Endothelial cell of umbilical vein (primary cell): ENCODE measurements around the gene ZNF223. TPM values are rescaled to one million over a fixed set of nuclear protein-coding genes. Genes with fewer than 3 reads are reported as not detected.

Source experiments
- BruUV-seq: library from RNA; stranded (reverse); fragments of 400-500 nt; replicated peaks from 2 replicates; lab custom pipeline; 2021; lab: Mats Ljungman, UMichigan
- CTCF ChIA-PET: fragments of 300-600, 350-600 bp; sonication (Branson Sonifier 250); formaldehyde crosslinking; loops from one replicate; lab custom pipeline; 2021; ENCODE audit warnings: antibody characterized with exemption, inconsistent platforms; lab: Charles Lee
- POLR2A ChIA-PET: fragments of 300-600, 350-600 bp; sonication (Branson Sonifier 250); formaldehyde crosslinking; loops from one replicate; lab custom pipeline; 2021; ENCODE audit warnings: antibody characterized with exemption, inconsistent platforms; lab: Charles Lee
- DNase-seq: peaks from one replicate; pipeline ENCODE4 v3.0.0-alpha.2; 2011; ENCODE audit warnings: low read depth, low spot score
- FAIRE-seq: peaks from 2 replicates; lab custom pipeline; 2011; peaks lifted over from hg19 to GRCh38; lab: Jason Lieb, UNC
- H2AFZ ChIP-seq: 2 replicates; pipeline ENCODE4 v1.6.0; 2012; ENCODE audit warnings: low read depth, low read length, control low read depth, inconsistent platforms
- H3K27ac ChIP-seq: 2 replicates; pipeline ENCODE4 v1.5.1; 2011; ENCODE audit warnings: low read depth, mild to moderate bottlenecking, control low read depth, low read length, moderate library complexity; ENCODE audit not compliant: insufficient read depth
- H3K27me3 ChIP-seq, 2 experiments: 2 replicates each; pipeline versions ENCODE4 v1.6.0 to v1.6.1; 2011; ENCODE audit warnings: low read length in 2 of 2, mixed read lengths in 1 of 2; ENCODE audit not compliant: control insufficient read depth in 2 of 2, insufficient read depth in 2 of 2
- H3K36me3 ChIP-seq, 2 experiments: 2 replicates in 1 of 2; 3 replicates in 1 of 2; pipeline ENCODE4 v1.5.1; 2011; ENCODE audit warnings: low read length in 2 of 2, mild to moderate bottlenecking in 1 of 2, moderate library complexity in 1 of 2; ENCODE audit not compliant: control insufficient read depth in 2 of 2, insufficient read depth in 2 of 2; ENCODE audit errors: extremely low read depth in 1 of 2
- H3K4me1 ChIP-seq: 3 replicates; pipeline ENCODE4 v1.5.1; 2011; ENCODE audit warnings: mild to moderate bottlenecking, low read length; ENCODE audit not compliant: control insufficient read depth, insufficient read depth; ENCODE audit errors: extremely low read depth
- H3K4me2 ChIP-seq: 2 replicates; pipeline ENCODE4 v1.6.1; 2011; ENCODE audit warnings: low read length, control low read depth, mixed read lengths; ENCODE audit not compliant: insufficient read depth
- H3K4me3 ChIP-seq, 3 experiments: fragments of 200-600 bp in 1 of 3; sonication (generic), shearing (Covaris generic) in 1 of 3; replicated peaks in 1 of 3; 2 replicates each; pipeline ENCODE4 v1.5.1; 2011 to 2016; ENCODE audit warnings: control low read depth in 3 of 3, low read length in 3 of 3, mild to moderate bottlenecking in 2 of 3, inconsistent platforms in 1 of 3, low read depth in 1 of 3, moderate library complexity in 1 of 3; ENCODE audit not compliant: insufficient read depth in 1 of 3
- H3K79me2 ChIP-seq: 2 replicates; pipeline ENCODE4 v1.6.0; 2012; ENCODE audit warnings: low read length, inconsistent platforms; ENCODE audit not compliant: control insufficient read depth, insufficient read depth
- H3K9ac ChIP-seq: replicated peaks from 2 replicates; pipeline ENCODE3; 2011; ENCODE audit warnings: low read length, control low read depth; ENCODE audit not compliant: insufficient read depth; ENCODE audit errors: extremely low read depth
- H3K9me1 ChIP-seq: replicated peaks from 3 replicates; pipeline ENCODE4 v1.6.0; 2011; ENCODE audit warnings: mild to moderate bottlenecking, low read length; ENCODE audit not compliant: control insufficient read depth, insufficient read depth; ENCODE audit errors: extremely low read depth
- H3K9me3 ChIP-seq: replicated peaks from 2 replicates; pipeline ENCODE4 v1.5.1; 2012; ENCODE audit warnings: low read length, inconsistent platforms; ENCODE audit not compliant: control insufficient read depth, insufficient read depth
- H4K20me1 ChIP-seq: replicated peaks from 2 replicates; pipeline ENCODE3; 2011; ENCODE audit warnings: mild to moderate bottlenecking, low read length; ENCODE audit not compliant: control insufficient read depth, insufficient read depth; ENCODE audit errors: extremely low read depth
- GATA2 ChIP-seq: IDR thresholded peaks from 2 replicates; pipeline ENCODE4 v1.7.0; 2011; ENCODE audit warnings: low read depth, mild to moderate bottlenecking, moderate library complexity, mixed read lengths, low read length; ENCODE audit not compliant: insufficient read length, insufficient read depth
- POLR2A ChIP-seq: IDR thresholded peaks from 2 replicates; pipeline ENCODE4 v1.6.1; 2012; ENCODE audit warnings: low read depth, mild to moderate bottlenecking, control low read depth, low read length
- POLR2AphosphoS5 ChIP-seq: IDR thresholded peaks from 2 replicates; pipeline ENCODE4 v1.6.1; 2012; ENCODE audit warnings: low read depth, mild to moderate bottlenecking, control low read depth, low read length, moderate library complexity; ENCODE audit not compliant: insufficient read depth
- dilution Hi-C: fragments of 300-500 bp; cut with MboI; formaldehyde crosslinking; loops from one replicate; pipeline ENCODE4 v1.15.0; 2019; ENCODE audit warnings: low sequenced_read_pairs; ENCODE audit not compliant: extremely low pct_ligation_motif_present
- intact Hi-C: fragments of 100-400 bp; cut with micrococcal nuclease; formaldehyde crosslinking; loops from one replicate; pipeline ENCODE4 v1.10.0; 2022
- polyA plus RNA-seq, 4 experiments: library from polyadenylated mRNA; depleted of rRNA in 3 of 4; stranded (reverse) in 3 of 4; unstranded in 1 of 4; fragments of >200 nt; gene quantifications; 2 replicates each; pipeline versions ENCODE4 v1.2.1 to v1.2.3, GENCODE V29; 2011 to 2012; ENCODE audit warnings: missing spikeins in 1 of 4
- total RNA-seq: library from RNA; stranded (reverse); gene quantifications from 2 replicates; pipeline ENCODE4 v1.2.3, GENCODE V29; 2021
- TF ChIP-seq, protein P1 (sequence below), 2 donors: IDR thresholded peaks; 1 replicate in 1 of 2; 2 replicates in 1 of 2; pipeline ENCODE4 v1.5.1; 2011; ENCODE audit warnings: low read length in 2 of 2, mild to moderate bottlenecking in 2 of 2, moderate library complexity in 2 of 2, control low read depth in 1 of 2, inconsistent platforms in 1 of 2, low read depth in 1 of 2; ENCODE audit not compliant: insufficient read depth in 1 of 2; ENCODE audit errors: extremely low read depth in 1 of 2

ZNF223 gene
- total and polyA plus RNA-seq, 2 donors (not counting 3 experiments of a cell fraction or from before 2014, with no cell fraction given) = 1.6 to 3.7 TPM

DNA sequence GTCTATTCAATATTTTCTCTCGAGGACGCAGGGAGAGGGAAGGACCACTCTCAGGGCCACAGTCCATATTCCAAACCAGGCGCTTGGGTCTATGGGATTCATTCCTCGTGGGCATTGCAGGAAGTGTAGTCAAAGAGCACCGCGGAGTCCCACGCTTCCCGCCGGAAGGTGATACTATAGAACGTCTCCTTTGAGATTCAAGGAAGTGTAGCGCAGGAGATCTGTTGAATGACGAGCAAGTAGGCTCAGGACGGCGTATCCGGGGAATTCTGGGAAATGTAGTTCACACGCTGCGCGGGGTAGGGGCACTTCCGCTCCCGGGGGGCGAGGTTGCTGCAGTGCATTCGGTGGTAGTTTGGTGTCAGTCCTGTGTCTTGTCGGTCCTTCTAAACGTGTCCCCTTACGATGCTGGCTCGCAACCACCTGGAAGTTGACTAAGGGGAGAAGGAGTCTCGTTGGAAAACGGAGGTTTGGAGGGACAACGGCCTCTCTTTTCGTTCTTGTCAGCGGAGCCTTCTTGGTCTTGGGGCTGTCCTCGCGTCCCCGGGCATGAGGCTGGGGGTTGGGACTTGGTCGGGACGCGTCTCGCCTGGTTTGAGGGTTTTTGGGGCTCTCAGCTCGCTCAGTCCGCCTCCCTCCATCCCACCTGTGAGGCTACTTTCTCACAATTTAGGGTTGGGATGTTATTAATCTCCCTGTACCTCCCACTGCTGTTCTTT, 20.1 kb downstream of the ZNF223 start, which contains the start of gene ZNF284:
ZNF284 (plus strand) TSS at position 336 of the 719 bp plus-strand sequence. CDS start 4,231 bp downstream, outside the sequence.
- intact Hi-C loops = loop anchor here (1.0 to 2.0 kb wide), 6 partner anchors 21 to 88 kb away; partner anchors contain the start of genes ZNF155, ZNF224, ZNF225 and ZNF230
- CTCF ChIA-PET = interaction anchor here (1.2 kb wide), 1 partner anchor 23 kb away, joined by 4 read pairs; no protein-coding TSS in a partner anchor

More for the DNA sequence above, 20.1 kb downstream of the ZNF223 start, which contains the start of gene ZNF284:
- Histone ChIP-seq H4K20me1 (no peaks in the 10 kb centered on the region), H2AFZ (peak within 1 kb of the TSS; percentile 64), H3K4me3 (peak within 1 kb of the TSS; percentile 10 to 67 (median 55)), H3K79me2 (no peaks in the 10 kb centered on the region), H3K36me3 (no peaks in the 10 kb centered on the region), H3K4me1 (peaks cover 10% of the 10 kb centered on the region), H3K27ac (peak within 1 kb of the TSS; percentile 14), H3K9me3 (no peaks in the 10 kb centered on the region), H3K4me2 (peak within 1 kb of the TSS; percentile 81), H3K9me1 (no peaks in the 10 kb centered on the region), H3K9ac (peak within 1 kb of the TSS; percentile 15), H3K27me3 (no peaks in the 10 kb centered on the region)
- FAIRE-seq (peak; percentile 97), DNase-seq (peak; percentile 91)
- peak; percentile 64 for TF ChIP-seq POLR2A
- no peak for TF ChIP-seq POLR2AphosphoS5
- TF ChIP-seq, protein P1, sequence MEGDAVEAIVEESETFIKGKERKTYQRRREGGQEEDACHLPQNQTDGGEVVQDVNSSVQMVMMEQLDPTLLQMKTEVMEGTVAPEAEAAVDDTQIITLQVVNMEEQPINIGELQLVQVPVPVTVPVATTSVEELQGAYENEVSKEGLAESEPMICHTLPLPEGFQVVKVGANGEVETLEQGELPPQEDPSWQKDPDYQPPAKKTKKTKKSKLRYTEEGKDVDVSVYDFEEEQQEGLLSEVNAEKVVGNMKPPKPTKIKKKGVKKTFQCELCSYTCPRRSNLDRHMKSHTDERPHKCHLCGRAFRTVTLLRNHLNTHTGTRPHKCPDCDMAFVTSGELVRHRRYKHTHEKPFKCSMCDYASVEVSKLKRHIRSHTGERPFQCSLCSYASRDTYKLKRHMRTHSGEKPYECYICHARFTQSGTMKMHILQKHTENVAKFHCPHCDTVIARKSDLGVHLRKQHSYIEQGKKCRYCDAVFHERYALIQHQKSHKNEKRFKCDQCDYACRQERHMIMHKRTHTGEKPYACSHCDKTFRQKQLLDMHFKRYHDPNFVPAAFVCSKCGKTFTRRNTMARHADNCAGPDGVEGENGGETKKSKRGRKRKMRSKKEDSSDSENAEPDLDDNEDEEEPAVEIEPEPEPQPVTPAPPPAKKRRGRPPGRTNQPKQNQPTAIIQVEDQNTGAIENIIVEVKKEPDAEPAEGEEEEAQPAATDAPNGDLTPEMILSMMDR (IDR thresholded peaks at IDR 0.05; ENCODE audit: extremely low read depth in 1 of 2, insufficient read depth in 1 of 2, low read depth in 1 of 2, low read length in 2 of 2) = no peak
- no peak for TF ChIP-seq GATA2
- dilution Hi-C loops = no loop called here
- TSS peak; percentile 62 for BruUV-seq
- POLR2A ChIA-PET = no interaction called here
